Activated CD8-positive, alpha-beta memory T cell treated with anti-CD3 and anti-CD28 coated beads, Interleukin-2, amount 50 U/mL, for 24 hours (primary cell): ENCODE measurements around the gene RDH13.

Source experiments
- DNase-seq: peaks from one replicate; pipeline ENCODE4 v3.0.0-alpha.2; 2020; ENCODE audit errors: extremely low read depth

Gene RDH13

GRCh38 chr19:55091955-55092354 is 29.0 kb upstream of the RDH13 start:
- no peak for DNase-seq

DNA sequence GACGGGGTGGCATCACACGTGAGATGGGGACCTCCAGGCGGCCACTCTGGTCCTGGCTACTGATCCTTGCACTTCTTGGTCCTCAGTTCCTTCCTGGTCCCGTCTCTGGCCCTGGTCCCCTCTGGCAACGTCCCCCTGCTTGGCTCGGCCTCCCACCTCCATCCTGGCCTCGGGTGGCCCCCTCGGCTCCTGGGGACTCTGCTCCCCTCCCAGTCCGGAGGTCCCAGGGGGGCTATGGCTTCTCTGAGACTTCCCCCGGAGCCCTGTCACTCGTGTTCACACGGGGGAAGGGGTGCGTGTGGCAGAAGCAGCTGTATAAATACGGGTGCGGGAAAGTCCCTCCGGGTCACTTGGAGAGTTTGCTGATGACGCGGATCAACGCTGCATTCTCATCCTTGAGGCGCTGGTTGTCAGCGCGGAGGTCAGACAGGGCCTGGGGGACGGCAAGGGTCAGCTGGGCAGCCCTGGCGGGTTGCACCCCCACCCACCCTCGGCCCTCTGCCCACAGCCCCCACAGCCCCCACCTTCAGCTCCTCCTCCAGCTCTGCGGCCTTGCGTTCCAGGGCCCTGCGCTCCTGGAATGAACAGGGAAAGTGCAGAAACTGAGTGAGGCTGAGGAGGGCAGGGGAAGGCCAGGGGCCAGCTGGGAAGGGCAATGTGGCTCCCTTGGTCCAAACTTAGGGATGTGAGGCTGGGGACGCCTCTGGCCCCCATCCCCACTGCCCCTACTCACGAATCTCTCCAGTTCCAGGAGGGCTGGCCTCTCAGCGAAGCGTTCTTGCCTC is 28.4 kb upstream of the RDH13 start:
- no peak for DNase-seq

DNA sequence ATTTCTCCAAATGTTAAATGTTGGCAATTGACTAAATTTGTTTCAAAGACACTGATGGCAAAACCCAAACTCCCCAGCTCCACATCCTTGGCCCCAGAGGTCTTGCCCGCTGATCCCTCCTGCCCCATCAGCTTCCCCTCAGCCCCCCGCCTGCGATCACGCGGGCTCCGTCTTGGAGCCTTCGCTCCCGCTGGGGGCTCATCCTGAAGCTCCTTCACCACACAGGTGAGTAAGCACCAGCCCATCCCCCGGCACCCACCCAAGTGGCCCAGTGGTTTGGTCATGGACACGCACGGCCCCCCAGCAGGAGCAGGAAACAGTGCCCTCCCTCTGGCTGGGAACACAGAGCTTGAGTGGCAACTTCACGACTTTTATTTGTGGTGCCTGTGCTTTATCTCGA is 27.6 kb upstream of the RDH13 start:
- no peak for DNase-seq

GRCh38 chr19:55089342-55089944 is 26.5 kb upstream of the RDH13 start:
- no peak for DNase-seq

GRCh38 chr19:55088543-55089341 is 25.8 kb upstream of the RDH13 start:
- peak; percentile 44 for DNase-seq

DNA sequence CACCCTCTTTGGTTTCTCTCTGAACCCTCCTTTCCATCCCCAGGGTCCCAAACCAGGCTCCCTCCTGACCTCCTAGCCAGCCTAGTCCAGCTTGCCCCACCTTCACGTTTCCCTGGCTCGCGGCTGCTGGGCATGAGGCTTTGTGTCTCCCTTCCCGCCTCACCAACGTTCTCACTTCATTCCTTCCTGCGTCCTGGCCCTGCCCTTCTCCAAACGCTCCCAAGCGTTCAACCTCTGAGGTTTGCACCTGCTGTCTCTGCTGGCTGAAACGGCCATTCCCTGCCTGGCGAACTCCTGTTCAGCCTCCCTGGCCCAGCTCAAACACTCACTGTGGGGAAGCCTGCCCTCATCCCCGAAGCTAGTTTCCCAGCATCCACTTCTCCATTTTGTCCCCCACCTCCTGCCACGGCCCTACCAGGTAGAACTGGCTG is 25.1 kb upstream of the RDH13 start:
- DNase-seq, result no peak

GRCh38 chr19:55087542-55087901 is 24.6 kb upstream of the RDH13 start:
- DNase-seq, result no peak

DNA sequence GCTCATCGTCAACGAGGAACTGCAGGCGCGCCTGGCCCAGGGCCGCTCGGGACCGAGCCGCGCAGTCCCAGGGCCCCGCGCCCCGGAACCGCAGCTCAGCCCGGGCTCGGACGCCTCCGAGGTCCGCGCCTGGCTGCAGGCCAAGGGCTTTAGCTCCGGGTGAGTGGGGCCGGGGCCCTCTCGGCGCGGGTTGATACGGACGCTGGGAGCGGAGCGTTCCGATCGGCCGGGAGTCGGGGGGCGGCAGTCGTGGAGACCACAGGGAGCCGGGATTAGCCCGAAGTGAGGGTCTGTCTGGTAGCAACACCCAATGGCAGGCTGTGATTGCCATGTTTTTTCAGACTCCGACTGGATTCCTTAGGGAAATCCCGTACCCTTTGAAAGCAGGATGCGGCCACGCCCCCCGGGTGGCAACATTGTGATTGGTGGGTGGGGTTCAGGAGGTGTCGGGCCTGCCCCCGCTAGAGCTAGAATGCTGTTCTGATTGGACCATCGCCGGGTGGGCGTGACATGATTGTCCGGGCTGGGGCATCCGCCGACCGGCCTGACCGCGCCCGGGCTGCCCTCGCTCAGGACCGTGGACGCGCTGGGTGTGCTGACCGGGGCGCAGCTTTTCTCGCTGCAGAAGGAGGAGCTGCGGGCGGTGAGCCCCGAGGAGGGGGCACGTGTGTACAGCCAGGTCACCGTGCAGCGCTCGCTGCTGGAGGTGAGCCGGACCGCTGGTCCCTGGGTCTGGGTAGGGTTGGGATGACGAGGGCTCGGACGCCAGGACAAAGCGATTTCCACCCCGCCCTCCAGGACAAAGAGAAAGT is 24.0 kb upstream of the RDH13 start:
- DNase-seq, result peak; percentile 21

GRCh38 chr19:55085923-55086715 is 23.2 kb upstream of the RDH13 start:
- no peak for DNase-seq

GRCh38 chr19:55084416-55084815 is 21.5 kb upstream of the RDH13 start:
- DNase-seq, result no peak

- no peak for DNase-seq
These were observed 20.3 kb upstream of the RDH13 start for GRCh38 chr19:55083004-55083850.

DNA sequence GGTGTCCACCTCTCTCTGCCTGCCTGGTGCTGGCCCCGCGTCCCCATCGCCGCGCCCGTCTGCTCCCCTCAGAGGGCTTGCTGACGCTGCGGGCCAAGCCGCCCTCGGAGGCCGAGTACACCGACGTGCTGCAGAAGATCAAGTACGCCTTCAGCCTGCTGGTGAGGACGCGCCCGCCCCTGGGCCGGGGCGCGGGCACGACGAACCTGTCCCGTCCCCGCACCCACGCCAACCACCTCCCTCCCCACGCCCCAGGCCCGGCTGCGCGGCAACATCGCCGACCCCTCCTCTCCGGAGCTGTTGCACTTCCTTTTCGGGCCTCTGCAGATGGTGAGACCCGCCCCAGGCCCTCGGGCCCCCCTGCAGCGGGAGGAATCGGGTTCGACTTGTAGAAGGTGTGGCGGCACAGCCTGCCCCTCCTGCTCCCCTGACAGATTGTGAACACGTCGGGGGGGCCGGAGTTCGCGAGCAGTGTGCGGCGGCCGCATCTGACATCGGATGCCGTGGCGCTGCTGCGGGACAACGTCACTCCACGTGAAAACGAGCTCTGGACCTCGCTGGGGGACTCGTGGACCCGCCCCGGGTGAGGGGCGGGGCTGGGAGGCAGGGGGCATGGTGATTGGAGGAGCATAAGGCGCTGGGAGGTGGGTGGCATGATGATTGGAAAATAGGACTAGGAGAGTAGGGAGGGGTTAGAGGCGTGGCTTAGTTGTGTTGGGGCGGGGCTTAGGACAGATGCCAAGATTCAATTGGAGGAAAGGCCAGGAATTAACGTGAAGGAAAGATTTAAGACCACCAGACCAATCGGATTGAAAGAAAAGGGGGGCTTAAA is 19.3 kb upstream of the RDH13 start:
- peak; percentile 6 for DNase-seq

DNA sequence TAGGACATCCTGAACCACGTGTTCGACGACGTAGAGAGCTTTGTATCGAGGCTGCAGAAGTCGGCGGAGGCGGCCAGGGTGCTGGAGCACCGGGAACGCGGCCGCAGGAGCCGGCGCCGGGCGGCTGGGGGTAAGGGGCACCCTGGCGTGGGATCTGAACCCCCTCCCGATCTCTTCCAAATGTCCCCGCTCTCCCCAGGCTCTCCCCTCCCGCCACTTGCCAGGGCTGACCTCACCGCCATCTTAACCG is 18.7 kb upstream of the RDH13 start:
- DNase-seq, result no peak

GRCh38 chr19:55080968-55081769 is 18.2 kb upstream of the RDH13 start:
- DNase-seq, result peak; percentile 74

GRCh38 chr19:55080121-55080967 is 17.4 kb upstream of the RDH13 start:
- DNase-seq, result peak; percentile 25

DNA sequence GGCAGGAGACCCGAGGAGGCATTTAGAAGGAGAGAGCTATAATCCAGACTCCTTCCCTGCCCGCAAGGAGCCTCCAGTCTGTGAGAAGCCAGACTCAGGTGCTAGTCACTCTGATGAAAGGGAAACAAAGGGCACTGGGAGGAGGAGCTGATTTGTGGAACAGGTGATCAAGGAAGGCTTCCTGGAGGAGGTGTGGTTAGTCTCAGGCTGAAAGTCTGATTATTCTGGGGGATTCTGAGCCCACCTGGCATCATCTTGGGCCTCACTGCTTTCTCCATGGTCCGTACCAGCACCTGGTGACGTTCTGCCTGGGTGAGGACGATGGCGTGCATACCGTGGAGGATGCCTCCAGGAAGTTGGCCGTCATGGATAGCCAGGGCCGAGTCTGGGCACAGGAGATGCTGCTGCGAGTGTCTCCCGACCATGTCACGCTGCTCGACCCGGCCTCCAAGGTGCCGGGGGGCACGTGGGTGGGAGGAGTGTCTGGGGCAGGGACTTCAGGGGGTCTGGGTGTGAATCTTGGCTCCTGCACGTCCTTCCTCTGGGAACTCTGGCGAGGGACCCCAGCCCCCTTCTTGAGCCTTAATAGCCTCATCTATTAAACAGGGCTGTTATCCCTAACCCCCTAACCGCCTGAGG is 16.6 kb upstream of the RDH13 start:
- no peak for DNase-seq

GRCh38 chr19:55078996-55079395 is 16.0 kb upstream of the RDH13 start:
- no peak for DNase-seq
